Right renal cortex interstitium (tissue), 3 donors: ENCODE data around the gene ADAMTS16. TPM values are rescaled to one million over a fixed set of nuclear protein-coding genes. Genes with fewer than 3 reads are reported as not detected.
A peak's percentile ranks its signal among the peaks of the same experiment; 100 is the strongest.

ENCODE experiments used
- DNase-seq, 3 donors: peaks; one replicate each; pipeline ENCODE4 v3.0.0-alpha.2; 2013; ENCODE audit warnings: low read depth in 3 of 3, low spot score in 2 of 3
- polyA plus RNA-seq, 3 donors: library from polyadenylated mRNA; unstranded; fragments of 120-200 nt; gene quantifications; one replicate each; pipeline ENCODE4 v1.2.1, GENCODE V29; 2013; ENCODE audit not compliant: insufficient read length in 3 of 3

Gene ADAMTS16
- polyA plus RNA-seq, 3 donors, result 68.6 to 87.3 (median 80.7) TPM

GRCh38 chr5:5335107-5335506, 195.0 kb downstream of the ADAMTS16 start:
- no peak for DNase-seq

GRCh38 chr5:5335700-5336264, 195.7 kb downstream of the ADAMTS16 start:
- no peak for DNase-seq

- no peak for DNase-seq
These were observed 199.1 kb downstream of the ADAMTS16 start for GRCh38 chr5:5339257-5339656.

- peak in 2 of 3 donors; percentile 27 to 68 for DNase-seq
These were observed 200.1 kb downstream of the ADAMTS16 start for GRCh38 chr5:5340206-5340729.

GRCh38 chr5:5341531-5342292, 201.6 kb downstream of the ADAMTS16 start:
- no peak for DNase-seq

- no peak for DNase-seq
These were observed 202.7 kb downstream of the ADAMTS16 start for GRCh38 chr5:5342784-5343183.

- DNase-seq, result no peak
These were observed 203.4 kb downstream of the ADAMTS16 start for GRCh38 chr5:5343568-5343967.

GRCh38 chr5:5344051-5344571, 204.0 kb downstream of the ADAMTS16 start:
- no peak for DNase-seq

- DNase-seq, result no peak
These were observed 204.5 kb downstream of the ADAMTS16 start for GRCh38 chr5:5344606-5345005.

- DNase-seq, result no peak
These were observed 207.3 kb downstream of the ADAMTS16 start for GRCh38 chr5:5347442-5347841.

- no peak for DNase-seq
These were observed 208.0 kb downstream of the ADAMTS16 start for GRCh38 chr5:5348135-5348534.

- no peak for DNase-seq
These were observed 208.4 kb downstream of the ADAMTS16 start for GRCh38 chr5:5348576-5348975.

- no peak for DNase-seq
These were observed 210.0 kb downstream of the ADAMTS16 start for GRCh38 chr5:5350101-5350500.

GRCh38 chr5:5351288-5351979, 211.3 kb downstream of the ADAMTS16 start:
- DNase-seq, result no peak

- DNase-seq, result no peak
These were observed 212.5 kb downstream of the ADAMTS16 start for GRCh38 chr5:5352675-5353074.

- DNase-seq, result no peak
These were observed 213.6 kb downstream of the ADAMTS16 start for GRCh38 chr5:5353681-5354080.

GRCh38 chr5:5356765-5357164, 216.6 kb downstream of the ADAMTS16 start:
- DNase-seq, result no peak

- DNase-seq, result no peak
These were observed 219.5 kb downstream of the ADAMTS16 start for GRCh38 chr5:5359618-5360017.

- no peak for DNase-seq
These were observed 220.3 kb downstream of the ADAMTS16 start for GRCh38 chr5:5360363-5360940.

GRCh38 chr5:5360941-5361520, 220.9 kb downstream of the ADAMTS16 start:
- DNase-seq, result no peak

GRCh38 chr5:5363045-5363444, 222.9 kb downstream of the ADAMTS16 start:
- DNase-seq, result no peak
